ENCODE results near the gene ZNF576. TPM values are rescaled to one million over a fixed set of nuclear protein-coding genes. Genes with fewer than 3 reads are reported as not detected.

The ZNF576 gene
- total RNA-seq, 1 donor, result 10.3 TPM

DNA sequence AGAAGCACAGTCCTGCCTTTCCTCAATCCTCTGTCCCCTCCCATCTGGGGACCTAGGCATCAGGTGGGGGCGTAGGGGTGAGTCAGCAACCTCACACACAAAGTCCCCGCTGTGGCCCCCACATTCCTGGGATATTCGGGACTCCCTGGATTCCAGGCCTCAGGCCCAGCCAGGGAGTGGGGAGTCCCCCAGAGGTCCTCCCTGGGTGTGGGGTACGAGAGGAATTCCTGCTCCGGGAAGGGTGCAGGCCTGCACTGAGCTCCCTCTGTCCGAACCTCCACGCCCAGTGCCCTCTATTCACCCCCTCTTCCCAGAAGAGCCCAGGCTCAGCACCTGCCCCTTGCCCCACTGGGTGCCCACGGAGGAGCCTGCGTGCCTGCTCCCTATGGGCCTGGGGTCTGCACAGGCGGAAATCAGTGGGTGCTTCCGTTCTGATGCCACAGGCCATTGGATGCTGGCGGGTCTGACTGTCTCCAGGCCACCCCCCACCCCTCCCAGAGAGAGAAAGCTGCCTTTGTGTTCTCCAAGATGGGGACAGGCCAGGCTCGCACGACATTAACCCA is 39.8 kb downstream of the ZNF576 start:
- DNase-seq (ENCODE audit: low read depth), result no peak
- no peak overlapping the region for H3K4me3 ChIP-seq (ENCODE audit: low read depth, low read length)
- TF ChIP-seq CTCF (IDR thresholded peaks at IDR 0.05; ENCODE audit: insufficient read depth, low read length), result no peak

- DNase-seq (ENCODE audit: low read depth), result no peak
- no peak for TF ChIP-seq CTCF (IDR thresholded peaks at IDR 0.05; ENCODE audit: insufficient read depth, low read length)
- H3K4me3 ChIP-seq (ENCODE audit: low read depth, low read length), result no peak overlapping the region
Observed at GRCh38 chr19:43638214-43638994, 42.0 kb downstream of the ZNF576 start.

DNA sequence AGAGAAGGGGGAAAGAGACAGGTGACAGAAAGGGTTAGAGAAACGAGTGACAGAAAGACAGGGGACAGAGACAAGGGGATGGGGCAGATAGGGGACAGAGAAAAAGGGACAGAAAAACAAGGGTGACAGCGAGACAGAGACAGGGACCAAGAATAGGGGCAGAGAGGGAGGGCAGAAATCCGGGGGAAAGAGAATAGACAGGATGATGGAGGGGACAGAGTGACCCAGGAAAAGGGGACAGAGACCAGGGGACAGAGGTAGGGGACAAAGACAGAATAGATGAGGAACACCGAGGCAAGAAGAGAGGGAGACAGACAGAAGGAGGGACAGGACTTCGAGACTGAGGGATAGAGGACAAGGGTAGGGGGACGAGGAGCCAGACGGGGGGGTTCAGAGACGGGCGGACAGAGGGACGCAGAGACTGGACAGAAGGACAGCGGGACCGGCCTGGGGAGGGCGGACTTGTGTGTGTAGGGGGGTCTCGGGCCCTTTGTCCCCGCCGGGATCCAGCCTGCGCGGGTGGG is 42.7 kb downstream of the ZNF576 start:
- no peak for TF ChIP-seq CTCF (IDR thresholded peaks at IDR 0.05; ENCODE audit: insufficient read depth, low read length)
- peak overlapping the region; percentile 28 for H3K4me3 ChIP-seq (ENCODE audit: low read depth, low read length)
- no peak for DNase-seq (ENCODE audit: low read depth)

- no peak for TF ChIP-seq CTCF (IDR thresholded peaks at IDR 0.05; ENCODE audit: insufficient read depth, low read length)
- H3K4me3 ChIP-seq (ENCODE audit: low read depth, low read length), result peak within 1 kb of the TSS; percentile 67
- DNase-seq (ENCODE audit: low read depth), result no peak
Observed at GRCh38 chr19:43639519-43640423, 43.4 kb downstream of the ZNF576 start, which contains the start of gene CADM4. CADM4 (minus strand) TSS chr19:43639850; CDS start chr19:43639790, 60 bp downstream.

DNA sequence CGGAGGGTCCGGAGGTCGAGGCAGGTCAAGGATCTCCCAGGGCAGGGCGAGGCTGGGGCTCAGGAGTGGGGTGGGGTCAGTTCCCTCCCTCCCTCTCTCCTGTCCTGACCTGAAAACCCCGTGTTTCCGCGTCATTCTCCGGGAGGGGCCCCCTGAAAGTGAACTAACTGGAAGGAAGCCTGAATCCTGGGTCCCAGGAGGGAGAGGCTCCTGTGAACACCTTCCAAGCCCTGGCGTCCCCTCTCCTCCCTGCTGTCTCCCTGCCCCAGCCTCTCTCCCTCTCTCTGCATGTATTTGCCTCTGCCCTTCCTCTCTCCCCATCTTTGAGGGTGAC is 44.0 kb downstream of the ZNF576 start:
- DNase-seq (ENCODE audit: low read depth), result no peak
- TF ChIP-seq CTCF (IDR thresholded peaks at IDR 0.05; ENCODE audit: insufficient read depth, low read length), result no peak
- peak overlapping the region; percentile 67 for H3K4me3 ChIP-seq (ENCODE audit: low read depth, low read length)

DNA sequence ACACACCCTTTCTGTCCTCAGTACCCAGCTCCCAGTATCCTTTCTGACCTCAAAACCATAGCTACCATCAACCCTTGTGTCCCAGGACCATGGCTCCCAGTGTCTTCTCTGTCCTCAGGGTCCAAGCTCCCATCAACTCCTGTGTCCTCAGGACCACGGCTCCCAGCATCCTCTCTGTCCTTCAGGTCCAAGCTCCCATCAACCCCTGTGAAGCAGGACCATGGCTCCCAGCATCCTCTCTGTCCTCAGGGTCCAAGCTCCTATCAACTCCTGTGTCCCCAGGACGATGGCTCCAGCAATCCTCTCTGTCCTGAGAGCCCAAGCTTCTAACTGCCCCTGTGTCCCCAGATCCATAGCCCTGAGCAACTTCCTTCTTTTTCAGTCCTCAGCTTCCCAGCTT is 44.9 kb downstream of the ZNF576 start:
- no peak for TF ChIP-seq CTCF (IDR thresholded peaks at IDR 0.05; ENCODE audit: insufficient read depth, low read length)
- no peak overlapping the region for H3K4me3 ChIP-seq (ENCODE audit: low read depth, low read length)
- no peak for DNase-seq (ENCODE audit: low read depth)

All from fibroblast of the aortic adventitia (primary cell).